ENCODE measurements around the gene XIRP2. TPM values are rescaled to one million over a fixed set of nuclear protein-coding genes. Genes with fewer than 3 reads are reported as not detected.

Gene XIRP2
- total RNA-seq, 2 donors from 2014 or later: not detected

GRCh38 chr2:167293943-167294775, 405.9 kb downstream of the XIRP2 start:
- Histone ChIP-seq H3K36me3 (no peaks in the 10 kb centered on the region), H3K27me3 (replicated peaks; ENCODE audit: insufficient read depth) (no peaks in the 10 kb centered on the region), H3K9me3 (no peaks in the 10 kb centered on the region), H3K4me3 (peak overlapping the region; percentile 79), H3K27ac (no peak overlapping the region), H3K4me1 (ENCODE audit: control insufficient read depth in 1 of 2, low read depth in 2 of 2) (peaks cover 3 to 19% of the 10 kb centered on the region in 2 donors)
- no peak for DNase-seq (ENCODE audit: low spot score)
- TF ChIP-seq CTCF (IDR thresholded peaks at IDR 0.05): no peak
- no peak for ATAC-seq (ENCODE audit: insufficient number of reproducible peaks, low FRiP score, low read depth)

GRCh38 chr2:167294776-167295140, 406.5 kb downstream of the XIRP2 start:
- ATAC-seq (ENCODE audit: insufficient number of reproducible peaks, low FRiP score, low read depth) (no peak), DNase-seq (ENCODE audit: low spot score) (no peak)
- no peaks in the 10 kb centered on the region for H3K36me3 ChIP-seq
- no peaks in the 10 kb centered on the region for H3K27me3 ChIP-seq (replicated peaks; ENCODE audit: insufficient read depth)
- H3K4me3 ChIP-seq: peak overlapping the region; percentile 79
- H3K4me1 ChIP-seq (ENCODE audit: control insufficient read depth in 1 of 2, low read depth in 2 of 2): peaks cover 3 to 19% of the 10 kb centered on the region in 2 donors
- H3K27ac ChIP-seq: no peak overlapping the region
- TF ChIP-seq CTCF (IDR thresholded peaks at IDR 0.05): no peak
- H3K9me3 ChIP-seq: no peaks in the 10 kb centered on the region

- no peak for TF ChIP-seq CTCF (IDR thresholded peaks at IDR 0.05)
- H3K27me3 ChIP-seq (replicated peaks; ENCODE audit: insufficient read depth): no peaks in the 10 kb centered on the region
- peaks cover 0 to 19% of the 10 kb centered on the region in 2 donors for H3K4me1 ChIP-seq (ENCODE audit: control insufficient read depth in 1 of 2, low read depth in 2 of 2)
- no peak overlapping the region for H3K4me3 ChIP-seq
- H3K36me3 ChIP-seq: no peaks in the 10 kb centered on the region
- H3K9me3 ChIP-seq: no peaks in the 10 kb centered on the region
- DNase-seq (ENCODE audit: low spot score) (no peak), ATAC-seq (ENCODE audit: insufficient number of reproducible peaks, low FRiP score, low read depth) (no peak)
- H3K27ac ChIP-seq: no peak overlapping the region
These were observed 409.0 kb downstream of the XIRP2 start for GRCh38 chr2:167297292-167297691.

- Histone ChIP-seq H3K9me3 (no peaks in the 10 kb centered on the region), H3K36me3 (no peaks in the 10 kb centered on the region), H3K4me1 (ENCODE audit: control insufficient read depth in 1 of 2, low read depth in 2 of 2) (peaks cover 0 to 19% of the 10 kb centered on the region in 2 donors), H3K4me3 (no peak overlapping the region), H3K27me3 (replicated peaks; ENCODE audit: insufficient read depth) (no peaks in the 10 kb centered on the region), H3K27ac (no peak overlapping the region)
- no peak for TF ChIP-seq CTCF (IDR thresholded peaks at IDR 0.05)
- DNase-seq (ENCODE audit: low spot score): no peak
- no peak for ATAC-seq (ENCODE audit: insufficient number of reproducible peaks, low FRiP score, low read depth)
These were observed 409.7 kb downstream of the XIRP2 start for GRCh38 chr2:167298017-167298416.

All from thoracic aorta (tissue), 2 donors.